ENCODE data around the gene RCAN2. TPM values are rescaled to one million over a fixed set of nuclear protein-coding genes. Genes with fewer than 3 reads are reported as not detected.

RCAN2 gene
- total RNA-seq, 1 donor from 2014 or later: 9.0 TPM

GRCh38 chr6:46271107-46271506 lies 220.1 kb downstream of the RCAN2 start:
- TF ChIP-seq CTCF (IDR thresholded peaks at IDR 0.05): no peak
- Histone ChIP-seq H3K4me3 (no peak overlapping the region), H3K27ac (no peak overlapping the region), H3K27me3 (ENCODE audit: low read depth) (no peaks in the 10 kb centered on the region), H3K4me1 (no peaks in the 10 kb centered on the region), H3K9me3 (no peaks in the 10 kb centered on the region), H3K36me3 (no peaks in the 10 kb centered on the region)
- intact Hi-C loops (cut with DNase I): no loop called here
- DNase-seq (no peak), ATAC-seq (no peak)

DNA sequence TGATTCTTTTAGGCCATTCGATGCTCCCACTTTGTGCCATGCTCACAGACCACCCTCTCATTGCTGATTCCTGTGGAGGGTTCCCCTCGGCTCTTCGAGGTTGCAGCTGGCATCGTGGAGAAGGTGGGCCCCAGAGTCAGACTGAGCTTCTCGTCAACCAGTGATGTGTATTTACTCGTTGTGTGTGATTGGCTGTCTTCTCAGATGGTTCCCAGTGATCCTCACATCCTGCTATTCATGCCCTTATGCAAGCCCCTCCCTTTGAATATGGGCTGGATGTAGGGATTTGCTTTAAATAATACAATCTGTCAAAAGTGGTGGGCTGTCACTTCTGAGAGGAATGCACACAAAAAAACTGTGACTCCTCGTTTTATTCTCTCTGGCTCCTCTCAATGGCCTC lies 220.9 kb downstream of the RCAN2 start:
- ATAC-seq (no peak), DNase-seq (no peak)
- H3K36me3 ChIP-seq: no peaks in the 10 kb centered on the region
- H3K27ac ChIP-seq: no peak overlapping the region
- H3K9me3 ChIP-seq: no peaks in the 10 kb centered on the region
- intact Hi-C loops (cut with DNase I): no loop called here
- H3K4me1 ChIP-seq: no peaks in the 10 kb centered on the region
- no peak for TF ChIP-seq CTCF (IDR thresholded peaks at IDR 0.05)
- H3K27me3 ChIP-seq (ENCODE audit: low read depth): no peaks in the 10 kb centered on the region
- H3K4me3 ChIP-seq: no peak overlapping the region

- no peak overlapping the region for H3K27ac ChIP-seq
- DNase-seq (no peak), ATAC-seq (no peak)
- no peak for TF ChIP-seq CTCF (IDR thresholded peaks at IDR 0.05)
- H3K4me1 ChIP-seq: no peaks in the 10 kb centered on the region
- no peaks in the 10 kb centered on the region for H3K9me3 ChIP-seq
- no peak overlapping the region for H3K4me3 ChIP-seq
- no peaks in the 10 kb centered on the region for H3K36me3 ChIP-seq
- H3K27me3 ChIP-seq (ENCODE audit: low read depth): no peaks in the 10 kb centered on the region
- intact Hi-C loops (cut with DNase I): no loop called here
Observed at GRCh38 chr6:46269447-46270229, 221.6 kb downstream of the RCAN2 start.

DNA sequence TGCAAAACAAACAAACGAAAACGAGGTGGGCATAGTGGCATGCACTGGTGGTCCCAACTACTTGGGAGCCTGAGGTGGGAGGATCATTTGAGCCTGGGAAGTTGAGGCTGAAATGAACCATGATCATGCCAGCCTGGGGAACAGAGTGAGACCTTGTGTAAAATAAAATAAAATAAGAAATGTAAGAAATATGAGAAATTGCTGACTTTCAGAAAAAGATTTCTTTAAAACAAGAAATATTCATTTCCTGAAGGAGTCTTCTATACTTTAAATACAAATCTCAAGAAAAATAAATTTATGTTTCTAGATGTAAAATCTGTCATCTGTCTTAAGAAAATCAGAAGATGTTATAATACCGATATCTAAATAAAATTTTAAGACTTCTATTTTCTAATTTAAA lies 223.7 kb downstream of the RCAN2 start:
- no peaks in the 10 kb centered on the region for H3K36me3 ChIP-seq
- H3K4me3 ChIP-seq: no peak overlapping the region
- H3K4me1 ChIP-seq: no peaks in the 10 kb centered on the region
- H3K27me3 ChIP-seq (ENCODE audit: low read depth): no peaks in the 10 kb centered on the region
- H3K27ac ChIP-seq: no peak overlapping the region
- intact Hi-C loops (cut with DNase I): no loop called here
- no peak for ATAC-seq
- no peak for DNase-seq
- no peaks in the 10 kb centered on the region for H3K9me3 ChIP-seq
- TF ChIP-seq CTCF (IDR thresholded peaks at IDR 0.05): no peak

DNA sequence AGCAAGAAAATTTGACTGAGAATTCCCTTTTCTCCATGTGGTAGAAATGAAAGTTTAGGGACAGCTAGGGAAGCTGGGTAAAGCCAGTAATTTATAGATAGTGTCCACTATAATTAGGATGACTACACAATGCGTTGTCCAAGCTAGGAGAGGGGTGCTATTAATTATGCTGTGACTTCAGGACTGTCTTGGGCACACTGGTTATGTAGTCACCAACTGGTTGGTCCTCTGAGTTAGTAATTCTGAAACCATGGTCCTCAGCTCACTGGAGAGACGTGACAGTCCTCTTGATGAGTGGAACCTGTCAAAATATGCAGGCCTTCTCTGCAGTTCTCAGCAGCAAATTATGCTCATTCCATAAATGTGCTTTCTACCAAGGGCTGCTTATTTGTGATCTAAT lies 225.9 kb downstream of the RCAN2 start:
- no peak for ATAC-seq
- no peaks in the 10 kb centered on the region for H3K4me1 ChIP-seq
- H3K4me3 ChIP-seq: no peak overlapping the region
- TF ChIP-seq CTCF (IDR thresholded peaks at IDR 0.05): no peak
- H3K36me3 ChIP-seq: no peaks in the 10 kb centered on the region
- no peaks in the 10 kb centered on the region for H3K27me3 ChIP-seq (ENCODE audit: low read depth)
- DNase-seq: no peak
- intact Hi-C loops (cut with DNase I): no loop called here
- no peaks in the 10 kb centered on the region for H3K9me3 ChIP-seq
- no peak overlapping the region for H3K27ac ChIP-seq
